Epithelial cell of esophagus (primary cell): ENCODE data around the gene MIB2.
A peak's percentile ranks its signal among the peaks of the same experiment; 100 is the strongest.
"Not testable (repeated sequence)": the region's sequence is repeated elsewhere in the genome, so short reads cannot be mapped to it uniquely, and the experiment has no call there.

ENCODE experiments used
- DNase-seq: peaks from one replicate; pipeline ENCODE4 v3.0.0; 2010; ENCODE audit warnings: low read depth
- H3K4me3 ChIP-seq: 2 replicates; pipeline ENCODE4 v1.5.1; 2011; ENCODE audit warnings: mild to moderate bottlenecking, low read length, control low read depth
- TF ChIP-seq, protein P1 (sequence below): IDR thresholded peaks from 2 replicates; pipeline ENCODE4 v1.5.1; 2011; ENCODE audit warnings: low read depth, mild to moderate bottlenecking, low read length, control low read depth, inconsistent platforms; ENCODE audit not compliant: insufficient read depth; ENCODE audit errors: missing control alignments

The MIB2 gene

GRCh38 chr1:1628754-1629429 is 13.6 kb downstream of the MIB2 start:
- TF ChIP-seq, protein P1, sequence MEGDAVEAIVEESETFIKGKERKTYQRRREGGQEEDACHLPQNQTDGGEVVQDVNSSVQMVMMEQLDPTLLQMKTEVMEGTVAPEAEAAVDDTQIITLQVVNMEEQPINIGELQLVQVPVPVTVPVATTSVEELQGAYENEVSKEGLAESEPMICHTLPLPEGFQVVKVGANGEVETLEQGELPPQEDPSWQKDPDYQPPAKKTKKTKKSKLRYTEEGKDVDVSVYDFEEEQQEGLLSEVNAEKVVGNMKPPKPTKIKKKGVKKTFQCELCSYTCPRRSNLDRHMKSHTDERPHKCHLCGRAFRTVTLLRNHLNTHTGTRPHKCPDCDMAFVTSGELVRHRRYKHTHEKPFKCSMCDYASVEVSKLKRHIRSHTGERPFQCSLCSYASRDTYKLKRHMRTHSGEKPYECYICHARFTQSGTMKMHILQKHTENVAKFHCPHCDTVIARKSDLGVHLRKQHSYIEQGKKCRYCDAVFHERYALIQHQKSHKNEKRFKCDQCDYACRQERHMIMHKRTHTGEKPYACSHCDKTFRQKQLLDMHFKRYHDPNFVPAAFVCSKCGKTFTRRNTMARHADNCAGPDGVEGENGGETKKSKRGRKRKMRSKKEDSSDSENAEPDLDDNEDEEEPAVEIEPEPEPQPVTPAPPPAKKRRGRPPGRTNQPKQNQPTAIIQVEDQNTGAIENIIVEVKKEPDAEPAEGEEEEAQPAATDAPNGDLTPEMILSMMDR = no peak
- peak overlapping the region; percentile 34 for H3K4me3 ChIP-seq
- DNase-seq = peak; percentile 41

GRCh38 chr1:1629430-1630190 is 14.3 kb downstream of the MIB2 start:
- H3K4me3 ChIP-seq = peak overlapping the region; percentile 34

DNA sequence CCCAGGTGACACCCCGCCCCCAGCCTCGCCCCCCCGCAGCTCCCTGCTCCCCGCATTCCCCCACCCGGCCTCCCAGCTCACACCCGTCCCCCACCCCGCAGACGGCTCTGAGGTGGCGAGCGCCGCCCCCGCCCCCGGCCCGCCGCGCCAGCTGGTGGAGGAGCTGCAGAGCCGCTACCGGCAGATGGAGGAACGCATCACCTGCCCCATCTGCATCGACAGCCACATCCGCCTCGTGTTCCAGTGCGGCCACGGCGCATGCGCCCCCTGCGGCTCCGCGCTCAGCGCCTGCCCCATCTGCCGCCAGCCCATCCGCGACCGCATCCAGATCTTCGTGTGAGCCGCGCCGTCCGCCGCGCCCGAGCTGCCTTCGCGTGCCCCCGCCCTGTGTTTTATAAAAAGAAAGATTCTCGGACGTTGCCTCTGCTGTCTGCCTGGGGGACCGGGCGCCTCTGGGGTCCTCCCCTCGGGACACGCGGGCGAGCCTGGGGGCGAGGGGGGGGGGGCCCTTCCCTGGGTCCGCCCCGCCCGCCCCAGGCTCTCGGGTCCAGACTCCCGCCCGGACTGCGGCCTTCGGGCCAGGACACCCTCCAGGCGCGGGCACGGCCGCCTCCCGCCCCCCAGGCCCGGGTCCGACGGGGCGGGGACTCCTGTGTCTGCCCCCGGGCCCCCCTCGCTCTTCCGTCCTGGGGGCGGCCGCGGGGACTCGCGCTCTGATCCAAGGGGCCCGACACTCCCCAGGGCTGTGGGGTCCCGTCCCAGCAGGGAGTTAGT is 15.1 kb downstream of the MIB2 start:
- TF ChIP-seq, protein P1 = no peak
- DNase-seq = peak; percentile 80
- H3K4me3 ChIP-seq = no peak overlapping the region

More at GRCh38 chr1:1629430-1630190, 14.3 kb downstream of the MIB2 start:
- TF ChIP-seq, protein P1 = no peak
- no peak for DNase-seq

DNA sequence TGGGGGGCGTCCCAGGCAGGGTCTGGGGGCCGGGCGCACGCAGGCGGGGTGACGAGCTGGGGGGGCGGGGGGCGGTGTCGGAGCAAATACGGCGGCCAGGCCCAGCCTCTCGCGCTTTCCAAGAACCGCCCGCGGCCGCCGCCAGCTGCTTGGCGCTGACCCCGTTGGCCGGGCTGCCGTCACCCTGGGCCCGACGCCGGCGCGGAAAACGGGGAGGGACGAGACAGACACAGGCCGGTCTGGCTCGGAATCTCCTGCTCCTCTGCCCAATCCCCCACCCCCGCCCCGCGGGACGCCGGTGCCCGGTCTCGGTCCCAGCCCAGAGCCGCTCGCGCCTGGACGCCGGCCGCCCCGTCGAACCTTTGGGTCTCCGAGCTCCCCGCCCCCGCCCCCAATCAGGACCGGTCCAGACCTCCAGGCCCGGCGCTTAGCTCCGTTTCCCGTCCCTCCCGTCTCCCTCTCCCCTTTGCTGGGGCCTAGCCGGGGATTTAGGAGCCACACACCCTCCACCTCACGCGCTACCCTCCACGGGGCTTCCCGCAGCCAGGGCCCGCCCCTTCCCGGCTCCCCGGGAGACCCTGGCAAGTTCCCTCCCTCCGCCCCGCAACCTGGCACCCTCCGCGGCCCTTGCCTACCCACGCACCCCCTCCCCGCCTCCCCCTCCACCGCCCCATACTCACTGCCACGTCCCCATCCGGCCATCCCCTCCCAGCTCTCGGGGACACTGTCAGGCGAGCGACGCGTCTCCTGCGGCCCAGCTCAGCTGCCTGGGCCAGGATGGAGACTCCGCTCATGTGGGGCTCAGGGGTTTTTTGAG is 15.9 kb downstream of the MIB2 start:
- no peak overlapping the region for H3K4me3 ChIP-seq
- TF ChIP-seq, protein P1 = no peak
- DNase-seq = no peak

GRCh38 chr1:1631782-1632420 is 16.6 kb downstream of the MIB2 start, which contains the start of gene MMP23B:
Gene MMP23B (plus strand): TSS chr1:1632173. CDS start chr1:1632219, 46 bp downstream.
- H3K4me3 ChIP-seq = no peak within 1 kb of the TSS
- no peak for DNase-seq

DNA sequence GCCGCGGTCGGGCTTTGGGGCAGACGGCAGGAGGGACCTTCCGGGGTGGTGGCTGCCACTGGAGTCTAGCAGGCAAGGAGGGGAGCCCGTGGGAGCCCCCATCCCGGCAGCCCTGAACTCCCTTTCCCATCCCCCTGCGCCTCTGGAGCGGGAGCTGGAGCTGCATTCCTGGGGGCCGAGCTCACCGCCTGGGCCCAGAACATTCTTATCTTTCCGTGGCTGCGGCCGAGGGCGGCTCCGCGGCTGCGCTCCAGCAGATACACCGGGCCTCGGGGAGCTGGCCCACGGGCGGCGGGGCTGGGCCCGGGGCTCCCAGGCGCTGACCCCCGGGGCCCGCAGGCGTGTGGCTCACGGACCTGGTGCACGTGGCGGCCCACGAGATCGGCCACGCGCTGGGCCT is 18.1 kb downstream of the MIB2 start:
- not testable (repeated sequence) for H3K4me3 ChIP-seq, DNase-seq

More at GRCh38 chr1:1631782-1632420, 16.6 kb downstream of the MIB2 start, which contains the start of gene MMP23B:
- TF ChIP-seq, protein P1 = no peak

GRCh38 chr1:1634613-1635012 is 19.3 kb downstream of the MIB2 start:
- not testable (repeated sequence) for DNase-seq, H3K4me3 ChIP-seq

DNA sequence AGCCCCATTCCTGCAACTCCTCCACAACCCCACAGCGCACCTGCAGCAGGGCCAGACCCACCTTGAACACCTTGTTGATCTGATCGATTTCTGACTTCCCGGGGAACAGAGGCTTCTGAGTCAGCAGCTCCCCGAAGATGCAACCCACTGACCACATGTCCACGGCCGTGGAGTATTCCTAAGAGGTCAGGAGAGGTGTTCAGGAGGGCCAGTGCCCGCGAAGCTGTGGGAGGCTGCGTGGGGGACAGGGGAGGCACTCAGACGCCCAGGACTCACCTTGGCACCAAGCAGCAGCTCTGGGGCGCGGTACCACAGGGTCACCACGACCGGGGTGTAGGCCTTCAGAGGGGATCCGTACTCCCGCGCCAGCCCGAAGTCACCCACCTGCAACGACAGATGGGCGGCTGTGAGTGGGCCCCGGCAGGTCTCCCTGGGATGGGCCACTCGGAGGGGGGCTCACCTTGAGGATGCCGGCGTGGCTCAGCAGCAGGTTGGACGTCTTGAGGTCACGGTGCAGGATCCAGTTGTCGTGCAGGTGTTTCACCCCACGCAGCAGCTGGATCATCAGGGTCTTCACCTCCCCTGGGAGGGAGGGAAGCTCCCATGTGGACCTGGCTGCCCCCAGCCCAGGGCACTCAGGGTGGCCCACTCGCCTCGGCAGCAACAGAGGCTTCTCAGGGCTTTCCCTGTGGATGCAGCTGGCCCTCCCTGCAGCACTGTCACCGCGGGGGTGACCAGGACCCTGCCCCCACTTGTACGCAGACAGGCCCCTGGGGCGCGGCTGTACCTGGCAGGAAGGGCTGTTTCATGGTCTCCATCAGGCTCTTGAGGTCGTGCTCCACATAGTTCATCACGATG is 21.6 kb downstream of the MIB2 start:
- DNase-seq, H3K4me3 ChIP-seq: not testable (repeated sequence)

GRCh38 chr1:1637479-1637875 is 22.2 kb downstream of the MIB2 start:
- H3K4me3 ChIP-seq, DNase-seq: not testable (repeated sequence)

DNA sequence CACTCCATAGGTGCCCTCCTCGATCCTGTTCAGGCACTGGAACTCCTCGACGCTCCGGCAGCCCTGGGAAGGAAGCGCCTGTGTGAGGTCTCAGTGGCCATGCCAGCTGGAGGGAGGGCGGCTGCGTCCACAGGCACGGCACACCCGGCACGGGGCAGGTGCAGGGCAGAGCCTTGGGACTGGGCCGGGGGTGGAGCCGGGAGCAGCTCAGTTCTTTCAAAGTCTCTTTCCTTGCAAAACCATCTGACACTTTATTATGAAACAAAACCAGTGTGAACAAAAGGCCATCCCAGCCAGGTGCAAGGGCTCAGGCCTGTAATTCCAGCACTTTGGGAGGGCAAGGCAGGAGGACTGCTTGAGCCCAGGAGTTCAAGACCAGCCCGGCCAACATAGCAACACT is 23.2 kb downstream of the MIB2 start:
- not testable (repeated sequence) for DNase-seq, H3K4me3 ChIP-seq
